GM19455 (cell line): Measurements from ENCODE around the gene KLHL41.

ENCODE experiments used
- ATAC-seq: cut with Tn5 transposase; IDR thresholded peaks from one replicate; pipeline ENCODE4 v1.9.1; 2021; ENCODE audit not compliant: unreplicated experiment

Gene KLHL41

DNA sequence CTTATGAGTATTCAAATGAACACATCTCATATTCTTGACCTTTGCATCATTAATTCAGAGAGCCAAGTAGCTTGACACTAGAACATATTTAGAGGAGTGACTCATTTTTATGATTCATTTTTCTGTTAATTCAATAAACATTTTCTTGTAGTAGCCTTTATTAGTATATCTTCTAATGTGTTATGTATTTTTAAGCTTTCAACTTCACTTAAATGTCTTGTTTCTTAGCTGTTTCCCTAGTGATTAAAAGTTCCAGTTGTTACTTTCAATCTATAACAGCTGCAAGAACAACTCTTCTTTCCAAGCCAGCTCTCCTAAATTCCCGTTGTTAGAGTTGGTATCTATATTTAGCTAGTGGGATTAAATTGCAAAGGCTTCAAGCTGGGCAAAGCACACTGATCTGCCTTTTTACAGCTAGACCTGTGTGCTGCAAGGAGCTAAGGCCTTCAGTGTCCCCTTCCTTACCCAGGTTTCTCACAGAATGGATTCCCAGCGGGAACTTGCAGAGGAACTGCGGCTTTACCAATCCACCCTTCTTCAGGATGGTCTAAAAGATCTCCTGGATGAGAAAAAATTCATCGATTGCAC lies at the start of gene KLHL41:
TSS of gene KLHL41 (plus strand) at position 405 of the 588 bp plus-strand sequence. CDS start at position 482, 77 bp downstream.
- no peak for ATAC-seq

DNA sequence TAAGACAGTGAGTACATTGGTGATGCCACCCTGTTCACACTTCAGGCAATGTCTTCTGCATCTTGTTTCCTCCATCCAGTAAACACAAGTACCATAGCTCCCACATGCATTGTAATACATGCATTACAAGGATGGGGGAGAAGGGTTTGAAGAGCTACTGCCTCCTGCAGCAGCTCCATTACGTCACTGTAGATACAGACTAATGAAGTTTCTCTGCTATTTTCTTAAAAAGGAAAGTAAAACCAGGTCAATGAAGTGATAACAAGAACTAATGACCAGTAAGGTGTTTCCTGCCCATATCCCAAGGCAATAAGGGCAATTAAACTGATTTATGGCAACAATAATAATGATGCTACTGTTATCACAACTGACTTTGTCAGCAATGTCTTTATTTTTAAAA lies 48.4 kb upstream of the KLHL41 start:
- no peak for ATAC-seq

DNA sequence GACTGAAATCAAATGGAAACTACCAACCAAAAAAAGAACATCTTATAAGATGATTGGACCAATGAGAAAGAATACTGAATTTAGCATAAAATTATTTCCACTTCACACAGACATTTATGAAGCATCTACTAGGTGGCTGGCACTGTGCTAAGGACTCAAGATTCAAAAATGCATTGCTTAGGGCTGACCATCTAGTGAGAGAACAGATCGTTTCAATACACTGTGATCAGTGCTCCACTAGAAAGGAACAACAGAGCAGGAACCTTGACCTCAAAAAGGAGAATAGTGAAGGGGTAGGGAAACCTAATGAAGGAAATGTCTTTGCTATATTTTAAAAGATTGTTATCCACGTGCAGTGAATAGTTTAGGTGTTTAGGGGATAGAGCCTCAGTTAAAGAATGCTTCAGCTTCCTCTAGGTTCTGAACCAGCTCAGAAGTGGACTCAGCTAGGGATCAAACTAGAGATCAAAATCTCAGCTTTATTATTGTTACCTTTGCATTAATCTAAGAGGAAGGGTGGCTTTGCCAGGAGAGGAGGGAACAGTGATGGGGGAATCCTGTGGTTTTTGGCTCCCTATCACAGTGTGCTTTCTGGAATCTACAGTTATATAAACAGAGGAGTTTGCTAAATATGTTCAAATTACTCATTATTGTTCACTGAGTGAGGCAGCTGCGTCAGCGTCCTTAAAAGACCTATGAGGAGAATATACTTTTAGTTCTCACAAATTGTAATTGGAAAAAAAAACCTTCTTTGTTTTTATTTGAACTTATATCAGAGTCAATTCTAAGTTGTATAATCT lies 46.4 kb upstream of the KLHL41 start:
- no peak for ATAC-seq

DNA sequence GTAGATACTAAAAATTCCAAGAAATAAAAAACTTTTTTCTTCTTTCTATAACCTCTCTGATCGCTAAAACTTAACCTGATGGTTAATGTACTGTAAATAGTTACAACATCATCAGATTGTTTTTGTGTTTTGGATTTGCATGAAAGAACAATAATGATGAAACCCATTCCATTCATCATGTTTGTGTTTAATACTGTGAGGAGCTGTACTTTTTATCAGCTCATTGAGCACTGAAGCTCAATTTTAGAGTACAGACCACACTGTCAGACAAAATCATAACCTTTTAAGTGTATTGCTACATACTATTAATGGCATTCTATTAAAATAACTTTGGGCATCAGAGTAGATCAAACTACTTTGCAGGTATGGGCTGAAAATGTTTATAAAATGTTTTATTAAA lies 45.0 kb upstream of the KLHL41 start:
- no peak for ATAC-seq

DNA sequence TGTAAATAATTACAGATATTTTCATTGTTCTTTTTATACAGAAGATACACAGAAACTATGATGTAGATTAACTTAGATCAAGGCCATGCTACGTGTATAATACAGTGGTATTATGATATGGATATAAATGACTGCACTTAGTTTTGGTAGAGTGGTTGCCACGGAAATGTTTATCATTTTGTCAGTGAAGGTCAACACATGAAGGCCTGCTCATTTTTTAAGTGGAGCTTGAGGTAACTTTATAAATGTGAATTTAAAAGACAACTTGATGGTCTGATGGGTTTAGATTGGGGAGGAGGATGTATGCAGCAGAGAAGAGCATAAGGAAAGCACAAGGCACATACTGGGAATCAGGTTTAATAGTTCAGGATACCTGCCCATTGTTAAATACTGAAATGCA lies 44.6 kb upstream of the KLHL41 start:
- no peak for ATAC-seq

DNA sequence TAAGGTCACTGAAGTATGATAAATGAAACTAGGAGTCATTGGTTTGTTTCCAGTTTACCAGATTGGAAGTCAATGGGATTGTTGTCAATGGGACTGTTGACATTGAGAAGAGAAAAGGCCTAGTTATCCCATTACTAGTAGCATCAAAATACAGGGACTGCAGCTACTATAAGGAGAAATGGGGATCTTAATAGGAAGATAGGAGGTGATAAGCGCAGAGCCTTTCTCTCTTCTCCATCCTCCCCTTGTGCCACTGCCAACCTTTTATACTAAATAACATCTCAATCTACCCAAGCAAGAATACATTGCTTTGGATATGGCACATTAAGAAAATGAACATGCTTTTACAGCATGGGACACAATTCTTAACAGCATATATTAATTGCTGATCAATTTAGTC lies 40.7 kb upstream of the KLHL41 start:
- no peak for ATAC-seq

DNA sequence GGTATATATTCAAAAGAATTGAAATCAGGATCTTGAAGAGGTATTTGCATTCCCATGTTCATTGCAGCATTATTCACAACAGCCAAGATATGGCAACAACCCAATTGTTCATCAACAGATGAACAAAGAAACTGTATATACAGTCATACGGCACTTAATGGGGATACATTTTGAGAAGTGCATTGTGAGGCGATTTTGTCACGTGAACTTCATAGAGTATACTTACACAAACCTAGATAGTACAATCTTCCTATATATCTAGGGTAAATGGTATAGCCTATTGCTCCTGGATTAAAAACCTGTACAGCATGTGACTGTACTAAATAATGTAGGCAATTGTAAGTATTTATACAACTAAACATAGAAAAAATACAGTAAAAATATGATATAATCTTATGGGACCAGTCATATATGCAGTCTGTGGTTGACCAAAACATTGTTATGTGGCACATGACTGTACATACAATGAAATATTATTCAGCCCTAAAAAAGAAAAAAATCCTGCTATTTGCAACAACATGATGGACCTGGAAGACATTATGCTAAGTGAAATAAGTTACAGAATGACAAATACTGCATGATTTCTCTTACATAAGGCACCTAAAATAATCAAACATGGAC lies 39.4 kb upstream of the KLHL41 start:
- ATAC-seq, result no peak

DNA sequence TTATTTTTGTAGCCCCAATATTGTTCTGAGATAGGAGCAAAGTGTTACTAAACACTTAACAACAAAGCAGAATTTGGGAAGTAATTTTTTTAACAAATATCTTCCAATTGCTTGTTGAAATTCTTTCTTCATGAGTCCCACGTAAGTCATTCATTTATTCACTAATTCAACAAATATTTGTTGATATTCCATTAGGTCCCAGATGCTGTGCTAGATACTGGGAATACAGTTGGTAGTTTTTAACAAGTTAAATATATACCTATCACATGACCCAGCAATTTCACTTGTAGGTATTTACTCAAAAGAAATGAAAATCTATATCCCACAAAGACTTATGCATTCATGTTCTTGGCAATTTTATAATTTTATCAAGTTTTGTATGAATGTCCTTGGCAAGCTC lies 37.3 kb upstream of the KLHL41 start:
- ATAC-seq, result no peak

DNA sequence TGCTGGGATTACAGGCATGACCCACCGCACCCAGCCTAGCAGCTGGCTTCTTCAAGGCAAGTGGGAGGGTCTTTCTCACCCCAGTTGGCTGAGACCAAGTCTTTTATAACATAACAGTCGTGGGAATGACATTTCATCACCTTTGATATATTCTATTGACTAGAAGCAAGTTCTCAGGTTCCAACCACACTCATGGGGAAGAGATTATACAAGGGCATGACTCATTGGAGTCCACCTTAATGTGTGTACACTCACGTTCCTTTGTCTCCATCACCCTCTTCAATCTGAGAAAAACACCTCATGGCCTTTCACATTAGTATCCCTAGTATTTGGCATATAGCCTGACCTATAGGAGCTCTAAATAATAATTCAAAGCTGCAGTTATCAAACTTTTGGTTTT lies 33.0 kb upstream of the KLHL41 start:
- no peak for ATAC-seq

DNA sequence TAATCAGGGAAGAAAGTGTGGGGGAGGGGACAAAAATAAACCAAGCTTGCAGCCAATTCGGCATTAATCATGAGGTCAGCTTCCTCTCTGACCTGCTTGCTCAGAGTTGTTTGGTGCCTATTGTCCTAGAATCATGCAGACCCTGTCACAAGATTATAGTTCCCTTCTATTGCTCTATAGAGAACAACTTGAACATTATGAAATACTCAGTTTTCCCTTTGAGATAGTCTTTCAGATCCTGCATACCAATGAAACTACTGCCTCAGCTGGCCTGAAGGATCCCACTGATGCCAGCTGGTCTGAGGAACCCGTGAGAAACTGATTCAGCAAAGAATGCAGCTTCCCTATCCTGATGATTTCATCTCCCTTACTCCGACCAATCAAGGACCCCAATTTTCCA lies 31.2 kb upstream of the KLHL41 start:
- no peak for ATAC-seq

DNA sequence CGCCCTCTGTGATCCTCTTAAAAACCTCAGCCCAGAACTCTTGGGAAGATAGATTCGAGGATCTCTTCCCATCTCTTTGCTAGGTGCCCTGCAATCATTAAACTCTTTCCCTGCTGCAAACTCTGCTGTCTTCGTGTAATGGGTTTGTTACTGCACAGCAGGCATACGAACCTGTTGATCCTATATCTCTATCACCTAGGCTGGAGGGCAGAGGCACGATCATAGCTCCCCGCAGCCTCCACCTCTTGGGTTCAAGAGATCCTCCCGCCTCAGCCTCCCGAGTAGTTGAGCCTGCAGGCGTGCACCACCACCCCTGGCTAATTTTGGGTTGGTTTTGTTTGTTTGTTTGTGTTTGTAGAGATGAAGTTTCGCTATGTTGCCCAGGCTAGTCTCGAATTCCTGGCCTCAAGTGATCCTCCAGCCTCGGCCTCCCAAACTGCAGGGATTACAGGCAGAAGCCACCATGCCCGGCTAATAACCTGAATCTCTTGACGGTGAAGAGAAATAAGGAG lies 30.7 kb upstream of the KLHL41 start:
- no peak for ATAC-seq

DNA sequence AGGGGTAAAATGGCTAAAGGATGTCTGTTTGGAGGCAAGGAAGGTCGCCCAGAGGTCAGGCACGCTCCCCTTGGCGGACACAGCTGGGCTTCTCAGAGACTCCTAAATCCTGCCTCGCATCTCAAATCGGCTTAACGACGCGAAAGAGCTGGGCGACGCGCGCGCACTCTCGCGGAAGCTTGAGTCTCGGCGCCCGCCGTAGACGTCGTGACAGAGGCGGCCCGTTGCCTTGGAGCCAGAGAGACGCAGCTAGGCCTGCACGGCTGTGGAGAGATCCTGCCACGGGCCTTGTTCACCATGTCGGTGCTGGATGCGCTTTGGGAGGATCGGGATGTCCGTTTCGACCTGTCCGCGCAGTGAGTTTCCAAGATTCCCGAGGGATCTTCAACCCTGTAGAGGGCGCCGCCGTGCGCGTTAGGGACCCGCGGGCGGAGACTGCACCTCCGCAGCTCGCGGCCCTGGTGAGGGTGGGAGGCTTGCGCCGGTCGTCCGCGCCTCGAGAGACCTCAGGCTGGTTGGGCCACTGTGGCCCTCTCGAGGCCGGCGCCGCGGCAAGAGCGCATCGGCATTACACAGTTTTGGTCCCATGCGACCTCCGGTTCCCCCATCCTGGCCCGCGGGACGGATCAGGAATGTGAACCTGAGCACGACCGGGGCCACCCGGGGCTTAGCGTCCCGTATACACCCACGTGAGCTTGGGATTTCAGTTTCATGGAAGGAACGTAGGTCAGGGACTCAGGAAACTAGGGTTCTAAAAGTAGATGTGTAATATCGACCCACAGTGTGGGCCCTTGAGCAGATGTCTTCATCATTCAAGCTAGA lies 30.0 kb upstream of the KLHL41 start, which contains the start of gene BBS5:
TSS of gene BBS5 (plus strand) at position 238 of the 822 bp plus-strand sequence. CDS start at position 298, 60 bp downstream.
- ATAC-seq, result peak; percentile 98

DNA sequence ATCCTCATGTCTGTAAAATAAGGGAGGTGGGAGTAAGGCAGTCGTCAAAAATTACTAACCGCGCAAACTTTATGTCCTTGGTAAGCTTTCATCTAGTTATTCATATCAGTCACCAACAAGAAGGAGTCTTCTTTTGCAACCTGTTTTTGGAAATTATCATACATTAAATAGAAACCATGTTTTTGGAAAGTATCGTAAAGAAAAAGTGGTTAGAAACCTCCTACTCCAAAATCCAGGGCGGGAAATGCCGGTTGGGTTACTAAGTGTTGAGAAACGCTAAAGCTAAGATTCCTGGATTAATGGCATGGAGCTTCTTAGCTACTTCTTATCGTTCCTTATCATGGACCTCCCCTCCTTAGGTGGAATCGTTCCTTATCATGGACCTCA lies 29.4 kb upstream of the KLHL41 start:
- ATAC-seq, result no peak

DNA sequence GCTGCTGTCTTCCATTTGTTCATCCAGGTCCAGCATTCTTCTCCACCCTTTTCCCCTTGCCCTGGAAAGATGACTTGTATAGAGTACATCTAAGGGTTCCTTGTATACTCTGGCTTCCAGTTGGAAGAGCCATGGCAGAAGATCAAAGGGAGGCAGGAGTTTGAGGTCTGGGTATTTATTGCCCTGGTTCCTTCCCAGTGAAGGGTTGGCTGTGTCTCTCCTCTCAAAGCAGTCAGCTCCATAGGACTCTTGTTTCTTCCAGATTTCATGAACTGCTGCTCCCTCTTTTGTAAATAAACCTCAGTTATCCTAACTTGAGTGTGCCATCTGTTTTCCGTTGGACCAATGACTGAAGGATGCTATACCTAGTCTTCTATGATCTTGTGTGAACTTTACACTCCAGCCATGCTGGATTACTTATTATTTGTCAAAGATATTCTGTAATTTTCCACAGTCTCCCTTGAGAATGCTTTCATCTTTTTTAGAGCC lies 23.8 kb upstream of the KLHL41 start:
- ATAC-seq, result no peak

DNA sequence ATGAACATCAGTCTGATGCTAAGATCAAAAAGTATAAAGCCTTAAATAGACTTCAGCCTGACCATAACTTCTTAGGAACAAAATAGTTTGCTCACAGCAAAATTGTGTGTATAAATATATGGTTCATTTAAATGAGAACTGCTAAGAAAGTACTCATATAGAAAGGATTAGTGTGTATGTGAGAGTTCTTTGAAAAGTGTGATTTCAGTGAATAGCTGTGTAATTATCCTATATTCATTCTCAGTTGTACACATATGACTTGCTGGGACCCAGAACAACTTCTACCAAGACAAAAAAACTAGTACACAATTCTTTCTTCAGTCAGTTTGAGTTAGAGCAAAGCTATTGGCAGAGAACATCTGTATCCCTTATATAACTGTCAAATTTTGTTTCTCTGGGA lies 23.0 kb upstream of the KLHL41 start:
- ATAC-seq, result no peak

DNA sequence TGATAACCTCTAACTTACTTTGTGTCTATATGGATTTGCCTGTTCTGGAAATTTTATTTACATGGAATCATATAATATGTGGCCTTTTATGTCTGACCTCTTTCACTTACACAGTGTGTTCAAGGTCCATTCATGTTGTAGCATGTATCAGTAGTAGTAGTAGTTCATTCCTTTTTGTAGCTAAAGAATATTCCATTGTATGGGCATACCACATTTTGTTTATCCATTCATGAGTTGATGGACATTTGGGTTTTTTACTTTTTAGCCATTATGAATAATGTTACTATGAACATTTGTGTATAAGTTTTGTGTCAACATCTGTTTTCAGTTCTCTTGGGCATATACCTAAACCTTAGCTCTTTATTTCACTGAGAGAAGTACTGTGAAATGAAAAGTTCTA lies 18.7 kb upstream of the KLHL41 start:
- ATAC-seq, result no peak

DNA sequence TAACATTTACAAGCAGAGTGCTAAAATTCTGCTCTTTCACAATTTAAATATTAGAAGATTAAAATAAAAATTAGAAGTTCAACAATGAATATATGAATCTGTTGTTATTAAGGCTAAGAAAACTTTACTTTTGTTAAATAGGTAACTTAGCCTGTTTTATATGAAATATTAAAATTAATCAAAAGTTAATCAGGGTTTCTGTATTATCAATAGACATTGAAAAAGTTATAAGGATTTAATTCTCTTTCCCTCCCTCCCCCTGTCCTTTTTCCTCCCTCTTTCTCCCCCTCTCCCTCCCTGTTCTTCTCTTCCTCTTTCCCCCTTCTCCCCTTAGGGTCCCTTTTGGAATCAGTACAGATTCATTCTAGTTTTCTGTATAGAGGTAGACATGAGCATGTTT lies 18.1 kb upstream of the KLHL41 start:
- ATAC-seq, result no peak

DNA sequence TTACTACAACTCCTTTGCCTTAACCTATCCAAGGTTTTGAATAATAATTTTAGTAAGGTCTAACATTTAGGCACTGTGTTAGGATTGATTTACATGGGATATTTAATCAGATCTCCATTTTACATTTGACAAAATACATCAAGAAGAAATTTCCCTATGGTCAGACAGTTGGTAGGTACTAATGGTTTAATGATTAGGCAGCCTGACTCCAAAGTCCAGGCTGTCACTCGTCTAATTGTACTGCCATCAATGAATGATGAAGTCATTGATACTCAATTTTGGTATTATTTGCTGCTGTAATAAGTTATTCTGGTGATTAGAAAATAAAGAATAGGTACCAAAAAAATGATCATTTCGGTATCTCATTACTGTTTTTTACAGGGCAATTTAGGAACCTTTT lies 16.1 kb upstream of the KLHL41 start:
- ATAC-seq, result no peak

DNA sequence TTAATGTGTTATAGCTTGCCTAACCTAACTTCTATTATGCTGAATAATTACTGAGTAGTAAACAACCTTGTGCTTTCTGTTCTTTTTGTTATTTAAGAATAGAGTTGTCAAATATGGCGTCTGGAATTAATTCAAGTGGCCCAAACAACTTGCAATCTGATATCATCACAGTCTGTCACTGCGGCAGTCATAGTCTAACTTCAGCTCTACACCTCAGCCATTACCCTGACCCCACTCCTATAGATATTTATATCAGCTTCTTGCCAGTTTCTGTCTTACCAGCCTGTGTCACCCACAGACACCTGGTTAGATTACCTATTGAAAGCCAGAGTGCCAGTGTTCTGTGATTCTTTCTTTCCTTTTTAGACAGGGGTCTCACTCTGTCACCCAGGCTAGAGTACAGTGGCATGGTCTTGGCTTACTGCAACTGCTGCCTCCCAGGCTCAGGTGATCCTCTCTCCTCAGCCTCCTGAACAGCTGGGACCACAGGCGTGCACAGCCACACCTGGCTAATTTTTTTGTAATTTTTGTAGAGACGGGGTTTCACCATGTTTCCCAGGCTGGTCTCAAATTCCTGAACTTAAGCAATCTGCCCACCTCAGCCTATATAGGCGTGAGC lies 14.1 kb upstream of the KLHL41 start:
- no peak for ATAC-seq

DNA sequence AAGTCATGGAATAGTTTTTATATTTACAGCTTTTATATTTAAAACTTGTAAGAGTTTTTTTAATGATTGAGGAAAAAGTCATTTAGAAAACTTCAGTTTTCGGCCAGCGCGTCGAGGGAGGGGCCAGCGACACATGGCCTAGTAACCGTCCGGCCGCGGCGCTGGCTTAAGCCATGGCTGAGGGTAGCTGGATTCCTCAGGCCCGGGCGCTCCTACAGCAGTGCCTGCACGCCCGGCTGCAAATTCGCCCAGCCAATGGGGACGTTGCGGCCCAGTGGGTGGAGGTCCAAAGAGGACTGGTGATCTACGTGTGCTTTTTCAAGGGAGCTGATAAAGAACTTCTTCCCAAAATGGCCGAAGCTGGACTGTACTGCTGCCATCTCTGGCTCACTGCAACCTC lies 4.9 kb upstream of the KLHL41 start:
- ATAC-seq, result no peak

DNA sequence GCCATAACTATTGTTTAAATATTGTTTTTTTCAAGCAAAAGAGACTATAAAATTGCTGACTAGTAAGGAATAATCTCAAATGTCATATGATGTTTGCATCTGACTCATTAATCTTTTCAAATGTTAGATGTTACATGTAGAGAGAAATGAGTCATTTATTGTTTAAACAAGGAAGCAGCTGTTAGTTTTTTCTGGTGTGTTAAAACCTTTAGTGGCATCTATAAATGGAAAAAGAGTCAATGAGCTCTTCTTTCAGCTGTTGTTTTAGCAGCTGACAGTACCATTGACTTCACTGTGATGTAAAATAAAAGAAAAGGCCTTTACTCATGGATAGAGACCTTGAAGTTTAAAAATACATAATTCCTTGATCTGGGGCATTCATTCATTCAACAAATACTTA lies 1.8 kb upstream of the KLHL41 start:
- ATAC-seq, result no peak
